SU-DHL-6 (cell line): ENCODE measurements around the gene MRPS6.

Source experiments
- CTCF ChIP-seq: fragments of 200-600 bp; sonication (generic); IDR thresholded peaks from one replicate; pipeline ENCODE4 v1.5.1; 2017; ENCODE audit warnings: antibody characterized with exemption, mild to moderate bottlenecking, low read length, moderate library complexity; ENCODE audit not compliant: insufficient read depth, poor library complexity, severe bottlenecking
- EZH2phosphoT487 ChIP-seq: fragments of 200-600 bp; sonication (generic), shearing (Covaris generic); conservative IDR thresholded peaks from 2 replicates; pipeline ENCODE4 v1.6.1; 2018; ENCODE audit warnings: mild to moderate bottlenecking, antibody characterized with exemption, low read length, moderate library complexity, mixed read lengths

- TF ChIP-seq CTCF (no peak), EZH2phosphoT487 (no peak)
These were observed 70.8 kb downstream of the MRPS6 start for GRCh38 chr21:34144224-34144623.
